Hematopoietic multipotent progenitor cell treated with erythropoietin and hydrocortisone succinate and interleukin-3 and kit ligand, for 17 days (in vitro differentiated cells): ENCODE results near the gene APOL3.
"Not testable (repeated sequence)": the region's sequence is repeated elsewhere in the genome, so short reads cannot be mapped to it uniquely, and the experiment has no call there.

Experiments
- DNase-seq: peaks from one replicate; pipeline ENCODE4 v3.0.0-alpha.2; 2015; ENCODE audit warnings: low spot score

Gene APOL3

GRCh38 chr22:36193171-36193570 lies 32.6 kb upstream of the APOL3 start:
- DNase-seq = no peak

DNA sequence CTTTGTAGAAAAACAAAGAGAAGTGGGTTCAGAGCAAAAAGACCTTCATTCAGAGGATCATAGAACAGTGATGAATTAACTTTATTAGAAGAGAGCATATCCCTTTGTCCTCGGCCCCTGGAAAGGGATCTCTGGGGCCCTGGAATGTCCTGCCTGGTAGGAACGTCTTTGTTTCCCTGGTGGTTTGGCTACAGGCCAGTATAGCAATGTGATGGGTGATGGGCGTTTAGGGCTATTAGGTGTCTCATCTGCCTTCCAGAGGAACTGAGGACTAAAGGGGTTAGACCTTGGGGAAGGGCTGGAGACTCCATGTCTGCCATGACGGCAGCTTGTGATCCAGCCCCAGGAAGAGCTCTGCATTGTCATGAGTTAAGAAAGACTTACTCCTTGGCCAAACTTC lies 32.0 kb upstream of the APOL3 start:
- no peak for DNase-seq

DNA sequence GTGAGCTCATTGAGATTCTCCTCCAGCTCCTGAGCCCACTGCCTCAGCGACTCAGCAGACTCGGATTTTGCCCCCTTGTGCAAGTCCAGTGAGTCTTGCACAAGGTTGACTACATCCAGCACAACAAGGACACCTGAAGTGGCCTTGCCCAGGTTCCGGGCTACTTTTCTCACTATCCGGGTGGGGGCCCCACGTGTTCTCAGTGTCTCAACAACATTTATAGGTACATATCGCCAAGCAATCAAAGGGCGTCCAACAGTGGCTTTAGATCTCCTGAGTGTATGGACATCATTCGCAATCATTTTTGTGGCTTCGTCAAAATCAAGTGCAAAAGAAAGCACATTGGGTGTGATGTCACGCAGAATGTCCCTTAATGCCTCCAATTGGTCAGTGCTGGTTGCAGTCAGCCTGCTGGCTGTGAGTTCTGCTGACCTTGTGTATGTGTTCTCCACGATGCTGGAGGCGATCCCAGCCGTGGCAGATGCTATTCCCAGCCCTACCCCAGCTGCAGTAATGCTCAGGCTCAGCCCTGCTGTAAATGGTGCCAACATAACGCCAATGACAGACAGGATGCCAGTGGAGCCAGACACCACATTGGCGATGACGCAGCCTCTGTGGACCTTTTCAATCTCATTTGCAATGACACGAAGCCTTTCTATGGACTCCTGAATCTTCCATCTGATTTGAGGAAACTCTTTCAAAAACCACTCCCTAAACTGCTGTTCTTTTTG lies 30.7 kb upstream of the APOL3 start:
- no peak for DNase-seq

DNA sequence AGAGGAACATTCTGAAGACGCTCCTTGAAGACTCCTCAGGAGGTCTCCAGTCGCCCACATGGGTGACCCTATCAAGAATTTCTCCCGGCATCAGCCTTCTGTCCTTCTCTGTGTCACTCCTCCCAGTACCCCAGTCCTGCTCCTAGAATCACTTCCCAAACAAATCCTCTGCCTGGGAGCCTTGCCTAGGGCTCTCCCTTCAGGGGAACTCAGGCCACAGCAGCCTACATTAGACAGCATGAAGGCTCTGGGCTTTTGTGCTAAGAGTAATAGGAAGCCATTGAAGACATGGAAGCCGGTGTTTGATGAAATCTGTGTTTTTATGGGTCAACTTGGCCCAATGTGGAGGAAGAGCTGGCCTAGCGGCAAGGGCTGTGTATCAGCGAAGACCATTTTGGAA lies 27.3 kb upstream of the APOL3 start:
- not testable (repeated sequence) for DNase-seq

- no peak for DNase-seq
Observed at GRCh38 chr22:36185828-36186624, 25.5 kb upstream of the APOL3 start.

GRCh38 chr22:36184433-36185025 lies 24.0 kb upstream of the APOL3 start:
- DNase-seq = no peak

- DNase-seq = no peak
Observed at GRCh38 chr22:36183446-36183845, 22.9 kb upstream of the APOL3 start.

GRCh38 chr22:36182857-36183256 lies 22.3 kb upstream of the APOL3 start:
- no peak for DNase-seq

GRCh38 chr22:36182056-36182455 lies 21.5 kb upstream of the APOL3 start:
- DNase-seq = peak; percentile 52

DNA sequence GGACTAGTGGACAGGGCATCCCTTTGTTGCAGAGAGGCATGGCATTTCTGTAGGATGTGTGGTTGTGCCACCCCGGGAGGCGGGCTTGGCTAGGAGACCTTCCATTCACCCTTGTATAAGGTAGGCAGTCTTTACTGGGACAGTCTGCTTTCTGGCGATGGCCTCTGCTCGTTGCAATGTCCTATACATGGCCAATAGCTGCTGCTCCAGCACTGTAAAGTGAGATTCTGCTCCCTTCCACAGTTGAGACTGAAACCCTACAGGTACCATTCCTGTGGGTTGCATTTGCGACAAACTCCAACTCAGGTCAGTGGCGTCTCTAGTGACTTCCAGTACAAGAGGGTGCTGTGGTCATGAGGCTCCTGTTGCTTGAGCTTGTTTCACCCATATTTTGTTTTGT lies 20.4 kb upstream of the APOL3 start:
- no peak for DNase-seq

GRCh38 chr22:36180038-36180880 lies 19.7 kb upstream of the APOL3 start:
- peak; percentile 89 for DNase-seq

DNA sequence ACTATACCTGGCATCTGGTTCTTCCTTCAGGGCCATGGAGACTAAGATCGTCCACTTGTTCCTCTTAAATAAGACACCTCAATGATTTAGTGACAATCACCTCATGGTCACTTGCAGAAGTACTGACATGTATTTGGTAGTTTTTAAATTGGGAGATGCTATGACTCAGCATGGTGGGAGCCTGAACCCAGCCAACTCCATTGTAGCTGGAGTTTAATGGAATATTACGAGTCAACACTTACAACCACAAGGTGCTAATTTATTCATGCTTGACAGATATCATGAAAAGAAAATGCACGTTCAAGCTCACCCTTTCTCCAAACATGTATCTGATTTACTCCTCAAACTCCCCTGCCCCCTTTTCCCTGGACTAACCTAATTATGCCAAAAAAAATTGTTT lies 16.6 kb upstream of the APOL3 start:
- no peak for DNase-seq

- no peak for DNase-seq
Observed at GRCh38 chr22:36175892-36176291, 15.3 kb upstream of the APOL3 start.

DNA sequence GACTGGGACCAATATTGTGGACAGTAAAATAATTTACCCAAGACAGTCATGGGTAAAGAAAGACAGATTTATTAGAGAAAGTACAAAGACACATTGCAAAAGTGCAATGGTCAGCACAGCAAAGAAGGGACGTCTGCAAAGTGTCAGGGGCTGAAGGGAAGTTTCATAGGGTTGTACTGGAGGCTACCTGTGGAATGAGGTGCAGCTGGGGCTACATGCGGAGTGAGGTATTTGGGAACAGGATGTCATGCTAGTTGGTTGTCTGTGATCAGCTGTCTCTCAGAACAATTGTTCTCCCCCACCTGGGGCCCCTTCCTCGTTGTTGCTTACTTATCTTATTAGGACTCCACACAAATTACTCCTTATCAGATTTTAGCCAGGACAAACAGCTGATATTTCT lies 11.4 kb upstream of the APOL3 start:
- no peak for DNase-seq

GRCh38 chr22:36166518-36167220 lies 6.1 kb upstream of the APOL3 start:
- no peak for DNase-seq

DNA sequence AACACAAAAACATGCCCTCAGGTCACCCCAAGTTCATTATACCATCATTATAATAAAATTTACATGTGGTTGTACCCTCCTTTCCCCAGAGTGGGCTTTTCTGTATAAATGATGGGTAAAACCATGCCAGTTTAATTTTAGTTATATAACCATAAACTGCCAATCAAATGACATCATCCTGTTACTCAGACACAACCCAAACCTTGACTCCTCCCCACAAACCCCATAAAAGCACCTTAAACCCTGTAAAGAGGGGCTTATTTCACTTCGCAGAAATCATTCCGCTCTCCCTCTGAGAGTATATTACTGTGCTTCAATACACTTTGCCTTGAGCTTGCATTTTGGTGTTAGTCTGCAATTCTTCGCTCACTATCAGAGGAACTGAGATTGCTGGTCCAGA lies 5.5 kb upstream of the APOL3 start:
- DNase-seq = no peak

GRCh38 chr22:36165141-36165540 lies 4.6 kb upstream of the APOL3 start:
- no peak for DNase-seq

- DNase-seq = no peak
Observed at GRCh38 chr22:36164621-36165020, 4.1 kb upstream of the APOL3 start.

GRCh38 chr22:36163497-36163896 lies 2.9 kb upstream of the APOL3 start:
- no peak for DNase-seq

DNA sequence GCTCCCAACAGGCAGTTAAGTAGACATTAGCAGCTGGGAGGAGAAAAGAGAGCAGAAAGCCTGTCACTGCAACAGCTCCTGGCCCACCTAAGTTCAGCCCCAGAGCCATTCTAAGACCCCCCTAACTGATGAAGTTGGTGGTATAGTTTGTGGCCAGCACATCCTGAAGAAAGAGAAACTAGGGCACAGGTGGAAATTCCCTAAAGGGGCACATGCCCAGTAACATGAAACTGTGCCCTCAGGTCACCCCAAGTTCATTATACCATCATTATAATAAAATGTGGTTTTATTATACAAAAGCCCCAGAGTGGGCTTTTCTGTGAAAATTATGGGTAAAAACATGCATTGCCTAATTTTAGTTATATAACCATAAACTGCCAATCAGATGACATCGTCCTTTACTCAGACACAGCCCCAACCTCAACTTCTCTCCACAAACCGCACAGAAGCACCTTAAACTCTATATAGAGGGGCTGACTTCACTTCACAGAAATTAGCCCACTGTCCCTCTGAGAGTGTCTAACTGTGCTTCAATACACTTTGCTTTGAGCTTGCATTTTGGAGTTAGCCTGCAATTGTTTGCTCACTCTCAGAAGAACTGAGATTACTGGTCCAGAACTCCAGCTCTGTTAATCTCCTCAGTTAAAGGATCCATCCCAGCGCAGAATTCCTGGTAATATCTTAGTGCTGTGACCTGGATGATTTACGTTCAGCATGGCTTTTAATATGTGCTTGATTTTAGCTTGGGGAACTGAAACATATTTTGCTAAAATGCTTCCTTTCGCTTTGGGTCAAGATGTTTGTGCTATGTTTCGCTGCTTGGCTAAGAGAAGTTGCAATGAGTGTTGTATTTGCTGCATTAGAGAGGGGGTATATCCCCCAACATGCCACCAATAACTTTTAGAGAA lies 1.8 kb upstream of the APOL3 start:
- no peak for DNase-seq

- not testable (repeated sequence) for DNase-seq
Observed at GRCh38 chr22:36161793-36162126, 1.2 kb upstream of the APOL3 start.
